Mesothelial cell of epicardium (in vitro differentiated cells): ENCODE measurements around the gene RPS6KA4. TPM values are rescaled to one million over a fixed set of nuclear protein-coding genes. Genes with fewer than 3 reads are reported as not detected.
"Not testable (repeated sequence)": the region's sequence is repeated elsewhere in the genome, so short reads cannot be mapped to it uniquely, and the experiment has no call there.

Source experiments
- DNase-seq, 2 experiments: peaks; one replicate each; pipeline ENCODE4 v3.0.0; 2021; ENCODE audit warnings: low spot score in 2 of 2; ENCODE audit not compliant: unreplicated experiment in 2 of 2
- H3K27ac Mint-ChIP-seq: 2 replicates; pipeline ENCODE4 v1.8.0; 2021; ENCODE audit warnings: mixed read lengths
- H3K27me3 Mint-ChIP-seq: 2 replicates; pipeline ENCODE4 v1.8.0; 2021; ENCODE audit warnings: low read depth, mixed read lengths
- H3K36me3 Mint-ChIP-seq: 2 replicates; pipeline ENCODE4 v1.8.0; 2021; ENCODE audit warnings: mixed read lengths
- H3K4me1 Mint-ChIP-seq: 2 replicates; pipeline ENCODE4 v1.8.0; 2021; ENCODE audit warnings: mixed read lengths
- H3K4me3 Mint-ChIP-seq: 2 replicates; pipeline ENCODE4 v1.8.0; 2021; ENCODE audit warnings: mild to moderate bottlenecking, moderate library complexity, mixed read lengths
- H3K9me3 Mint-ChIP-seq: 2 replicates; pipeline ENCODE4 v1.8.0; 2021; ENCODE audit warnings: mixed read lengths
- CTCF ChIP-seq: fragments of 200-600 bp; sonication (generic); IDR thresholded peaks from one replicate; pipeline ENCODE4 v1.5.0; 2021; ENCODE audit warnings: antibody characterized with exemption; ENCODE audit not compliant: unreplicated experiment
- total RNA-seq: library from RNA; stranded (reverse); gene quantifications from 3 replicates; pipeline ENCODE4 v1.2.1, GENCODE V29; 2021

Gene RPS6KA4
- total RNA-seq, 1 donor from 2014 or later: 30.1 TPM

DNA sequence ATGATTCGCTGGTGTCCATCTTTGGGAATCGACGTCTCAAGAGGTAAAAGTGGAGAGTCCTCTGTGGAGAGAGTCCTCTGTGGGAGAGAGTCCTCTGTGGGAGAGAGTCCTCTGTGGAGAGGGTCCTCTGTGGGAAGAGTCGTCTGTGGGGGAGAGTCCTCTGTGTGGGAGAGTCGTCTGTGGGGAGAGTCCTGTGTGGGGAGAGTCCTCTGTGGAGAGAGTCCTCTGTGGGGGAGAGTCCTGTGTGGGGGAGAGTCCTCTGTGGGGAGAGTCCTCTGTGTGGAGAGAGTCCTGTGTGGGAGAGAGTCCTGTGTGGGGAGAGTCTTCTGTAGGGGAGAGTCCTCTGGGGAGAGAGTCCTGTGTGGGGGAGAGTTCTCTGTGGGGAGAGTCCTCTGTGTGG, 37.9 kb upstream of the RPS6KA4 start:
- Mint-ChIP-seq H3K36me3 (peaks cover 8% of the 10 kb centered on the region), H3K4me3 (no peak overlapping the region), H3K4me1 (peaks cover 33% of the 10 kb centered on the region), H3K9me3 (no peaks in the 10 kb centered on the region), H3K27ac (peak overlapping the region; percentile 92), H3K27me3 (no peaks in the 10 kb centered on the region)
- no peak for DNase-seq
- TF ChIP-seq CTCF: no peak

GRCh38 chr11:64321533-64321932, 37.4 kb upstream of the RPS6KA4 start:
- no peak for DNase-seq
- Mint-ChIP-seq H3K36me3 (peaks cover 8% of the 10 kb centered on the region), H3K4me1 (peaks cover 29% of the 10 kb centered on the region), H3K27me3 (no peaks in the 10 kb centered on the region), H3K27ac (peak overlapping the region; percentile 92), H3K4me3 (no peak overlapping the region), H3K9me3 (no peaks in the 10 kb centered on the region)
- no peak for TF ChIP-seq CTCF

DNA sequence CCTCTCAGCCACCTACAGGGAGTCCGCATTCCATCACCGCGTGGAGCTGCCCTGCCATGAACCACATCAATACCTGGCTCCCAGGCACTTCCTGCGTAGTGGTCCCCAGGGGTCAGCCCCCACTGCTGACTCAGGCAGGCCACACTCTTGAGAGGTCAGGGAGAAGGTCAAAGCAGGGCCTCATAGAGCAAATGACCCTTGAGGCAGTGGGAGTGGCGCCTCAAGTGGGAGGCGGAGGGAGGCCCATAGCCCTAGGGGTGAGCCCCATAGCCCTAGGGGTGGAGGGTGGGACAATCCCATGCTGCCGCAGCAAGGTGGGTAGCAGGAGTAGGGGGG, 36.1 kb upstream of the RPS6KA4 start:
- no peak for TF ChIP-seq CTCF
- H3K4me1 Mint-ChIP-seq: peaks cover 23% of the 10 kb centered on the region
- H3K27ac Mint-ChIP-seq: peak overlapping the region; percentile 9
- H3K9me3 Mint-ChIP-seq: no peaks in the 10 kb centered on the region
- H3K4me3 Mint-ChIP-seq: no peak overlapping the region
- no peaks in the 10 kb centered on the region for H3K27me3 Mint-ChIP-seq
- peaks cover 8% of the 10 kb centered on the region for H3K36me3 Mint-ChIP-seq
- DNase-seq: no peak

- Mint-ChIP-seq H3K9me3 (no peaks in the 10 kb centered on the region), H3K27ac (no peak overlapping the region), H3K4me3 (no peak overlapping the region), H3K27me3 (no peaks in the 10 kb centered on the region), H3K4me1 (peaks cover 23% of the 10 kb centered on the region), H3K36me3 (peaks cover 8% of the 10 kb centered on the region)
- no peak for TF ChIP-seq CTCF
- DNase-seq: no peak
These were observed 35.6 kb upstream of the RPS6KA4 start for GRCh38 chr11:64323373-64323772.

GRCh38 chr11:64323984-64324383, 35.0 kb upstream of the RPS6KA4 start:
- not testable (repeated sequence) for H3K36me3 Mint-ChIP-seq, H3K27me3 Mint-ChIP-seq, H3K4me3 Mint-ChIP-seq, H3K9me3 Mint-ChIP-seq, DNase-seq
- H3K4me1 Mint-ChIP-seq: peaks cover 21% of the 10 kb centered on the region
- H3K27ac Mint-ChIP-seq: peak overlapping the region; percentile 50

DNA sequence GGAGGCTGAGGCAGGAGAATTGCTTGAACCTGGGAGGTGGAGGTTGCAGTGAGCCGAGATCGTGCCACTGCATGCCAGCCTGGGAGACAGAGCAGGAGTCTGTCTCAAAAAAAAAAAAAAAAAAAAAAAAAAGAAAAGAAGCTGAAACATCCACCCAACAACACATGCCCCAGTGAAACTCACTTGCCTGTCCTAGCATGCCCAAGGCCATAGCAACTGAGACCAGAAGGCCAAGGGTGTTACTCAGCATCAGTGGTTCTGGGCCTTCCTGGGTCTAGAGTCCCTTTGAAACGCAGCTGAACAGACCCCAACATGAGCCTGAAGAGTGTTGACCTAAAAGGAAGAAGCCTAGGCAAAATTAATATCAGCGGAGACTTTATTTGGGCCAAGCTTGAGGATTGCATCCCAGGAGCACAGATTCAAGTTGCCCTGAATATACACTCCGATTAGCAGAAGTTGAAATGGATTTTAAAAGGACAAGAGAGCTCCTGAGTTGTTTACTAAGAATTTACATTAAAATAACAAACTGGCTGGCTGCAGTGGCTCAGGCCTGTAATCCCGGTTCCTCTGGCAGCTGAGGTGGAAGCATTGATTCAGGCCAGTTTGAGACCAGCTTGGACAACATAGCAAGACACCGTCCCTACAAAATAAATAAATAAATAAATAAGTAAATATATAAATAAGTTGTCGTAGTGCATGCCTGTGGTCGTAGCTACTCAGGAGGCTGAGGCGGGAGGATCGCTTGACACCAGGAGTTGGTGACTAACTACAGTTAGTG, 34.1 kb upstream of the RPS6KA4 start:
- Mint-ChIP-seq H3K27ac (peak overlapping the region; percentile 91), H3K36me3 (peaks cover 8% of the 10 kb centered on the region), H3K4me1 (peaks cover 17% of the 10 kb centered on the region), H3K9me3 (no peaks in the 10 kb centered on the region), H3K27me3 (no peaks in the 10 kb centered on the region), H3K4me3 (no peak overlapping the region)
- no peak for DNase-seq
- no peak for TF ChIP-seq CTCF
